Omental fat pad (tissue), 4 donors: ENCODE measurements around the gene GLB1L3. TPM values are rescaled to one million over a fixed set of nuclear protein-coding genes. Genes with fewer than 3 reads are reported as not detected.

Experiments
- ATAC-seq: fragments of 150-250 bp; one replicate; pipeline ENCODE4 v1.9.1; 2016; ENCODE audit warnings: mild to moderate bottlenecking, moderate library complexity; ENCODE audit not compliant: low FRiP score
- DNase-seq: peaks from one replicate; pipeline ENCODE4 v3.0.0-alpha.2; 2019; ENCODE audit warnings: low spot score
- total RNA-seq, 4 donors: library from RNA; depleted of rRNA; stranded (reverse); fragments of >200 nt; gene quantifications; one replicate each; pipeline ENCODE4 v1.1.0, GENCODE V29; 2016
- TF ChIP-seq, protein P1 (sequence below), 3 donors: fragments of 450-650 bp; IDR thresholded peaks; one replicate each; pipeline ENCODE4 v1.5.1; 2016 to 2017; ENCODE audit warnings: antibody characterized with exemption in 3 of 3, mild to moderate bottlenecking in 3 of 3, moderate library complexity in 2 of 3

Gene GLB1L3
- total RNA-seq, 4 donors from 2014 or later = not detected

DNA sequence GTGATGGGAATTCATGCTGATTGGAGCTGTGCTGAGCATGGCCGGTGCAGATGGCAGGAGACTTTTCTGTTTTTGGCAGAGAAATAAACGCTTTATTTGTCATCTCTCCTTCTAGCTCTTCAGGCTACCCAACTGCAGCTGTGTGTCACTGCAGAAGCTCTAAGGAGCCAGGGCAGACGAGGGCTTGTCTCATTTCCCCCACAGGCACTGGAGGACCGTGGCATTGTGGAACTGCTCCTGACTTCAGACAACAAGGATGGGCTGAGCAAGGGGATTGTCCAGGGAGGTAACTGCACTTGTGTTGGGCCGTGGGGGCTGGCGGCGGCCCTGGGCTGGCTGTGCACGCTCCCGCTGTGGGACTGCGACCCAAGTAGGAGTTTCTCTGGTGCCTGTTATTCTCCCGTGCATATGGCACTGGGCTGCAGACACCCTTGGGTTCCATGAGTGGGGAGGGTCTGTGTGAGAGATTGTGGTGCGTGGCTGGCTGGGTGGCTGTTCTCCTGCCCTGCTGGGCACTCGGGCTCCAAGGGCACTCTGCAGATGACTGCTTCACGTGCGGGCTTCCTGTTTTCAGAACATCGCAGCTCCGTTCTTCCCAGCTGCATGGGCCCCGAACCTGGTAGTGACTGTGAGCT, 82.8 kb downstream of the GLB1L3 start:
- ATAC-seq = no peak
- DNase-seq = no peak
- TF ChIP-seq, protein P1, sequence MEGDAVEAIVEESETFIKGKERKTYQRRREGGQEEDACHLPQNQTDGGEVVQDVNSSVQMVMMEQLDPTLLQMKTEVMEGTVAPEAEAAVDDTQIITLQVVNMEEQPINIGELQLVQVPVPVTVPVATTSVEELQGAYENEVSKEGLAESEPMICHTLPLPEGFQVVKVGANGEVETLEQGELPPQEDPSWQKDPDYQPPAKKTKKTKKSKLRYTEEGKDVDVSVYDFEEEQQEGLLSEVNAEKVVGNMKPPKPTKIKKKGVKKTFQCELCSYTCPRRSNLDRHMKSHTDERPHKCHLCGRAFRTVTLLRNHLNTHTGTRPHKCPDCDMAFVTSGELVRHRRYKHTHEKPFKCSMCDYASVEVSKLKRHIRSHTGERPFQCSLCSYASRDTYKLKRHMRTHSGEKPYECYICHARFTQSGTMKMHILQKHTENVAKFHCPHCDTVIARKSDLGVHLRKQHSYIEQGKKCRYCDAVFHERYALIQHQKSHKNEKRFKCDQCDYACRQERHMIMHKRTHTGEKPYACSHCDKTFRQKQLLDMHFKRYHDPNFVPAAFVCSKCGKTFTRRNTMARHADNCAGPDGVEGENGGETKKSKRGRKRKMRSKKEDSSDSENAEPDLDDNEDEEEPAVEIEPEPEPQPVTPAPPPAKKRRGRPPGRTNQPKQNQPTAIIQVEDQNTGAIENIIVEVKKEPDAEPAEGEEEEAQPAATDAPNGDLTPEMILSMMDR (IDR thresholded peaks at IDR 0.05) = no peak

DNA sequence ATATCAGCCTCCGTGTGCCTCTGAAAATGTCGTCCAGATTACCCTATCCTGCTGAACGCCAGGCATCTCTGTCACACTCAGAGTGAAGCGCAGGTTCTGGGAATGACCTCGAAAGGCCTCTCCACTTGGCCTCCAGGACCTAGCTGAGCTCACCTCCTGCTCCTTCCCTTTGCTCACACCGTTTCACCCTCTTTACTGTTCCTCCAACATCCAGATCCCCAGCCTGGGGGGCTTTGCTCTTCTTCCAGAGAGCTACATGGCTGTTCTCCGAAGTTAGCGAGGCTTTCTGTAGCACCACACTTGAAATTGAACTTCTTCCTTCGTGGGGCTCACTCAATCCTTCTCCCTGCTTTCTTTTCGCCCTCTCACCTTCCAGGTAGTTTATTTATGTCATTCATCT, 83.5 kb downstream of the GLB1L3 start:
- ATAC-seq (no peak), DNase-seq (no peak)

GRCh38 chr11:134360050-134360835, 84.1 kb downstream of the GLB1L3 start:
- DNase-seq (peak; percentile 49), ATAC-seq (peak; percentile 78)
- TF ChIP-seq, protein P1 (IDR thresholded peaks at IDR 0.05) = peak in 1 of 3 donors; percentile 9

More for the DNA sequence above, 83.5 kb downstream of the GLB1L3 start:
- TF ChIP-seq, protein P1 (IDR thresholded peaks at IDR 0.05) = no peak

DNA sequence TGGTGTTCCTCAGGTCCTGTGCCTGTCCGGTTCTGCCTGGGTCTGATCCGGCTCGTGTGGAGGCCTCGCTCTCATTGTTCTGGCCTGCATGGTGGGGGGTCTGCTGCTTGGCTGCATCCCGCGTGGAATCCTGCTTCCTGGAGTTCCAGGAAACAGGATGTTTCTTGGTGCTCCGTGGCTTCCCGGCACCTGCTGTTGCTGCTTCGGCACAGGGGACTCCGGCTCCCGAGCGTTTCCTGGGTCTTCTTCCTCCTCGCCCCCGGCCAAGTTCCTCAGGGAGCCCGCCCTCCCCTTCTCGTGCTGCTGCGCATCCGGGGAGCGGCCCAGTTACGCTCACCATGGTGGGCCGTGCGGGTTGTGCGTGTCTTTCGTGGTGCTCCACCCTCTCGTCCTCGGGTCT, 85.5 kb downstream of the GLB1L3 start:
- TF ChIP-seq, protein P1 (IDR thresholded peaks at IDR 0.05) = no peak
- DNase-seq (no peak), ATAC-seq (no peak)

DNA sequence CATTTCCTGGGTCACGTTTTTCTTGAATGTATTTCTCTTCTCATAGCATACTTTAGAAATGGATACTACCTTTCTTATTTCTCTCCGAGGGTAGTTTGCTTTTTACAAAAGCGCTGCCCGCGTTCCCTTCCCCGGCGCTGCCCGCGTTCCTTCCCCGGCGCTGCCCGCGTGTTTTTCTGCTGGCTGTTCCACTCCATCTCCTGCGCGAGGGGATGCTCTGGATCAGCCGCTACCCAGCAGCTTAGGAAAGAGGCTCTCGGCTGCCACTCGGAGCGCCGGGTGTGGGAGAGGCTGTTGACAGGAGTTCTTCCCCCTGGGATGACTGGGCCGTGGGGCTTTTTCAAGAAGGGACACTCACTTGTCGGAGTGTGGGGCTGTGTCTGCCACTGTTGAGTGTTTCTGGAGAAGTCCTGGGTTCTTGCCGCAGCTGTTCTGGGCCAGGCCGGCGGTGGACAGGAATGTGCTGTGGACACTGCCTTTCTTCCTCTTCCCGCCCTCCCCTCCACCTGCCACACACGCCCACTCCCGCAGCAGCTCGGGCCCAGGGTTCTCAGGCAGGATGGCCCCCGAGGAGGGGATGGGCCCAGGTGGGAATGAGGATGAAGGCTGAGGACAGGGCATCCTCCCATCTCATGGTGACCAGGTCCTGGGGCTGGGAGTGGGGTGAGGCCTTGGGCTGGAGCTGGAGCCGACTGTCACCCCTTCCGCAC, 86.2 kb downstream of the GLB1L3 start:
- no peak for ATAC-seq
- TF ChIP-seq, protein P1 (IDR thresholded peaks at IDR 0.05) = no peak
- no peak for DNase-seq

- DNase-seq (no peak), ATAC-seq (no peak)
- TF ChIP-seq, protein P1 (IDR thresholded peaks at IDR 0.05) = no peak
These were observed 87.0 kb downstream of the GLB1L3 start for GRCh38 chr11:134363161-134363560.
